ENCODE data around the gene PUS3. TPM values are rescaled to one million over a fixed set of nuclear protein-coding genes. Genes with fewer than 3 reads are reported as not detected.
A peak's percentile ranks its signal among the peaks of the same experiment; 100 is the strongest.

The PUS3 gene
- polyA plus RNA-seq, 1 donor from 2014 or later: 15.5 TPM

- H3K9me2 ChIP-seq (ENCODE audit: insufficient read depth, low read length): no peaks in the 10 kb centered on the region
- H3K36me3 ChIP-seq (ENCODE audit: insufficient read depth, low read length): no peaks in the 10 kb centered on the region
- no peaks in the 10 kb centered on the region for H3F3A ChIP-seq (ENCODE audit: insufficient read depth, low read length, poor library complexity, severe bottlenecking)
- H3K27me3 ChIP-seq (ENCODE audit: insufficient read depth, low read depth, low read length): no peaks in the 10 kb centered on the region
- no peak overlapping the region for H3K4me2 ChIP-seq (ENCODE audit: low read length)
- no peaks in the 10 kb centered on the region for H4K20me1 ChIP-seq (ENCODE audit: insufficient read depth)
- H3K79me2 ChIP-seq (replicated peaks; ENCODE audit: insufficient read depth, low read length): no peaks in the 10 kb centered on the region
- no peak overlapping the region for H3K4me3 ChIP-seq (ENCODE audit: low read length)
- no peaks in the 10 kb centered on the region for H3K9me3 ChIP-seq (ENCODE audit: low read length)
- H3K9ac ChIP-seq (ENCODE audit: low read length): no peak overlapping the region
- no peak overlapping the region for H2AFZ ChIP-seq (ENCODE audit: low read depth, low read length)
- H3K27ac ChIP-seq (ENCODE audit: low read length): no peak overlapping the region
- TF ChIP-seq MXI1 (conservative IDR thresholded peaks at IDR 0.05; ENCODE audit: poor library complexity, severe bottlenecking): no peak
- TF ChIP-seq SMC3 (conservative IDR thresholded peaks at IDR 0.05; ENCODE audit: poor library complexity): no peak
- no peak for TF ChIP-seq EZH2 (IDR thresholded peaks at IDR 0.05; ENCODE audit: borderline replicate concordance, insufficient read depth, low read length, poor library complexity, severe bottlenecking)
- TF ChIP-seq, protein P1, sequence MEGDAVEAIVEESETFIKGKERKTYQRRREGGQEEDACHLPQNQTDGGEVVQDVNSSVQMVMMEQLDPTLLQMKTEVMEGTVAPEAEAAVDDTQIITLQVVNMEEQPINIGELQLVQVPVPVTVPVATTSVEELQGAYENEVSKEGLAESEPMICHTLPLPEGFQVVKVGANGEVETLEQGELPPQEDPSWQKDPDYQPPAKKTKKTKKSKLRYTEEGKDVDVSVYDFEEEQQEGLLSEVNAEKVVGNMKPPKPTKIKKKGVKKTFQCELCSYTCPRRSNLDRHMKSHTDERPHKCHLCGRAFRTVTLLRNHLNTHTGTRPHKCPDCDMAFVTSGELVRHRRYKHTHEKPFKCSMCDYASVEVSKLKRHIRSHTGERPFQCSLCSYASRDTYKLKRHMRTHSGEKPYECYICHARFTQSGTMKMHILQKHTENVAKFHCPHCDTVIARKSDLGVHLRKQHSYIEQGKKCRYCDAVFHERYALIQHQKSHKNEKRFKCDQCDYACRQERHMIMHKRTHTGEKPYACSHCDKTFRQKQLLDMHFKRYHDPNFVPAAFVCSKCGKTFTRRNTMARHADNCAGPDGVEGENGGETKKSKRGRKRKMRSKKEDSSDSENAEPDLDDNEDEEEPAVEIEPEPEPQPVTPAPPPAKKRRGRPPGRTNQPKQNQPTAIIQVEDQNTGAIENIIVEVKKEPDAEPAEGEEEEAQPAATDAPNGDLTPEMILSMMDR (IDR thresholded peaks at IDR 0.05; ENCODE audit: poor library complexity, severe bottlenecking): no peak
- TF ChIP-seq TAF1 (IDR thresholded peaks at IDR 0.05; ENCODE audit: low read depth): no peak
- TF ChIP-seq, protein P2, sequence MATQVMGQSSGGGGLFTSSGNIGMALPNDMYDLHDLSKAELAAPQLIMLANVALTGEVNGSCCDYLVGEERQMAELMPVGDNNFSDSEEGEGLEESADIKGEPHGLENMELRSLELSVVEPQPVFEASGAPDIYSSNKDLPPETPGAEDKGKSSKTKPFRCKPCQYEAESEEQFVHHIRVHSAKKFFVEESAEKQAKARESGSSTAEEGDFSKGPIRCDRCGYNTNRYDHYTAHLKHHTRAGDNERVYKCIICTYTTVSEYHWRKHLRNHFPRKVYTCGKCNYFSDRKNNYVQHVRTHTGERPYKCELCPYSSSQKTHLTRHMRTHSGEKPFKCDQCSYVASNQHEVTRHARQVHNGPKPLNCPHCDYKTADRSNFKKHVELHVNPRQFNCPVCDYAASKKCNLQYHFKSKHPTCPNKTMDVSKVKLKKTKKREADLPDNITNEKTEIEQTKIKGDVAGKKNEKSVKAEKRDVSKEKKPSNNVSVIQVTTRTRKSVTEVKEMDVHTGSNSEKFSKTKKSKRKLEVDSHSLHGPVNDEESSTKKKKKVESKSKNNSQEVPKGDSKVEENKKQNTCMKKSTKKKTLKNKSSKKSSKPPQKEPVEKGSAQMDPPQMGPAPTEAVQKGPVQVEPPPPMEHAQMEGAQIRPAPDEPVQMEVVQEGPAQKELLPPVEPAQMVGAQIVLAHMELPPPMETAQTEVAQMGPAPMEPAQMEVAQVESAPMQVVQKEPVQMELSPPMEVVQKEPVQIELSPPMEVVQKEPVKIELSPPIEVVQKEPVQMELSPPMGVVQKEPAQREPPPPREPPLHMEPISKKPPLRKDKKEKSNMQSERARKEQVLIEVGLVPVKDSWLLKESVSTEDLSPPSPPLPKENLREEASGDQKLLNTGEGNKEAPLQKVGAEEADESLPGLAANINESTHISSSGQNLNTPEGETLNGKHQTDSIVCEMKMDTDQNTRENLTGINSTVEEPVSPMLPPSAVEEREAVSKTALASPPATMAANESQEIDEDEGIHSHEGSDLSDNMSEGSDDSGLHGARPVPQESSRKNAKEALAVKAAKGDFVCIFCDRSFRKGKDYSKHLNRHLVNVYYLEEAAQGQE (IDR thresholded peaks at IDR 0.05; ENCODE audit: borderline replicate concordance): no peak
- TF ChIP-seq EP300 (conservative IDR thresholded peaks at IDR 0.05; ENCODE audit: poor library complexity, severe bottlenecking): no peak
- no peak for TF ChIP-seq RAD21 (conservative IDR thresholded peaks at IDR 0.05)
- no peak for TF ChIP-seq POLR2AphosphoS5 (IDR thresholded peaks at IDR 0.05)
Observed at GRCh38 chr11:125872138-125872491, 30.9 kb downstream of the PUS3 start.

- no peaks in the 10 kb centered on the region for H3K9me2 ChIP-seq (ENCODE audit: insufficient read depth, low read length)
- H3K4me3 ChIP-seq (ENCODE audit: low read length): no peak overlapping the region
- no peaks in the 10 kb centered on the region for H3K36me3 ChIP-seq (ENCODE audit: insufficient read depth, low read length)
- H3F3A ChIP-seq (ENCODE audit: insufficient read depth, low read length, poor library complexity, severe bottlenecking): no peaks in the 10 kb centered on the region
- H3K79me2 ChIP-seq (replicated peaks; ENCODE audit: insufficient read depth, low read length): no peaks in the 10 kb centered on the region
- H3K9me3 ChIP-seq (ENCODE audit: low read length): no peaks in the 10 kb centered on the region
- no peak overlapping the region for H3K27ac ChIP-seq (ENCODE audit: low read length)
- H2AFZ ChIP-seq (ENCODE audit: low read depth, low read length): no peak overlapping the region
- no peak overlapping the region for H3K4me2 ChIP-seq (ENCODE audit: low read length)
- peak; percentile 67 for TF ChIP-seq SMC3 (conservative IDR thresholded peaks at IDR 0.05; ENCODE audit: poor library complexity)
- TF ChIP-seq, protein P1 (IDR thresholded peaks at IDR 0.05; ENCODE audit: poor library complexity, severe bottlenecking): peak; percentile 71
- TF ChIP-seq, protein P2 (IDR thresholded peaks at IDR 0.05; ENCODE audit: borderline replicate concordance): no peak
- peak; percentile 70 for TF ChIP-seq RAD21 (conservative IDR thresholded peaks at IDR 0.05)
- H3K9ac ChIP-seq (ENCODE audit: low read length): no peak overlapping the region
- H3K27me3 ChIP-seq (ENCODE audit: insufficient read depth, low read depth, low read length): no peaks in the 10 kb centered on the region
- H4K20me1 ChIP-seq (ENCODE audit: insufficient read depth): no peaks in the 10 kb centered on the region
Observed at GRCh38 chr11:125871391-125872137, 31.4 kb downstream of the PUS3 start.

All from neural cell (in vitro differentiated cells).